Fibroblast of lung (primary cell): ENCODE measurements around the gene MGST2. TPM values are rescaled to one million over a fixed set of nuclear protein-coding genes. Genes with fewer than 3 reads are reported as not detected.

Experiments
- DNase-seq, 2 donors: peaks; one replicate each; pipeline versions ENCODE4 v3.0.0 to v3.0.0-alpha.2; 2010; ENCODE audit warnings: low read depth in 2 of 2
- H2AFZ ChIP-seq: 2 replicates; pipeline ENCODE4 v1.5.1; 2012; ENCODE audit warnings: low read length, control low read depth, inconsistent platforms
- H3K27ac ChIP-seq: 2 replicates; pipeline ENCODE4 v1.5.1; 2011; ENCODE audit warnings: low read length, control low read depth; ENCODE audit not compliant: insufficient read depth
- H3K27me3 ChIP-seq: 2 replicates; pipeline ENCODE4 v1.5.1; 2011; ENCODE audit warnings: mild to moderate bottlenecking, low read length; ENCODE audit not compliant: control insufficient read depth, insufficient read depth
- H3K36me3 ChIP-seq: 2 replicates; pipeline ENCODE4 v1.5.1; 2011; ENCODE audit warnings: low read length; ENCODE audit not compliant: control insufficient read depth, insufficient read depth
- H3K4me1 ChIP-seq: 2 replicates; pipeline ENCODE4 v1.5.1; 2011; ENCODE audit warnings: low read length; ENCODE audit not compliant: control insufficient read depth, insufficient read depth; ENCODE audit errors: extremely low read depth
- H3K4me2 ChIP-seq: 2 replicates; pipeline ENCODE4 v1.5.1; 2011; ENCODE audit warnings: low read length, control low read depth; ENCODE audit not compliant: insufficient read depth; ENCODE audit errors: extremely low read depth
- H3K4me3 ChIP-seq, 4 experiments: fragments of 200-600 bp in 1 of 4; sonication (generic) in 1 of 4; replicated peaks in 1 of 4; 2 replicates each; pipeline ENCODE4 v1.5.1; 2011 to 2016; ENCODE audit warnings: low read length in 4 of 4, low read depth in 3 of 4, mild to moderate bottlenecking in 3 of 4, control low read depth in 2 of 4, inconsistent platforms in 1 of 4, mixed read lengths in 1 of 4; ENCODE audit not compliant: insufficient read depth in 1 of 4; ENCODE audit errors: control extremely low read depth in 1 of 4
- H3K79me2 ChIP-seq: 2 replicates; pipeline ENCODE4 v1.5.1; 2012; ENCODE audit warnings: mild to moderate bottlenecking, low read length, inconsistent platforms; ENCODE audit not compliant: control insufficient read depth, insufficient read depth
- H3K9ac ChIP-seq: 2 replicates; pipeline ENCODE4 v1.5.1; 2011; ENCODE audit warnings: mild to moderate bottlenecking, low read length, control low read depth; ENCODE audit not compliant: insufficient read depth
- H3K9me3 ChIP-seq: 2 replicates; pipeline ENCODE4 v1.5.1; 2012; ENCODE audit warnings: low read depth, low read length; ENCODE audit not compliant: control insufficient read depth, insufficient read depth
- H4K20me1 ChIP-seq: 2 replicates; pipeline ENCODE4 v1.5.1; 2011; ENCODE audit warnings: low read length; ENCODE audit not compliant: control insufficient read depth, insufficient read depth; ENCODE audit errors: extremely low read depth
- CTCF ChIP-seq, 2 donors: IDR thresholded peaks in 1 of 2; conservative IDR thresholded peaks in 1 of 2; 1 replicate in 1 of 2; 2 replicates in 1 of 2; pipeline ENCODE4 v1.5.1; 2011 to 2012; ENCODE audit warnings: low read length in 2 of 2, control low read depth in 1 of 2, inconsistent platforms in 1 of 2, low read depth in 1 of 2, mild to moderate bottlenecking in 1 of 2
- EZH2 ChIP-seq: IDR thresholded peaks from 2 replicates; pipeline ENCODE4 v1.5.1; 2012; ENCODE audit warnings: low read length, control low read depth, mild to moderate bottlenecking; ENCODE audit errors: missing control alignments
- polyA plus RNA-seq, 2 donors: library from polyadenylated mRNA; depleted of rRNA in 1 of 2; stranded (reverse) in 1 of 2; unstranded in 1 of 2; fragments of >200 nt; gene quantifications; 2 replicates each; pipeline ENCODE4 v1.2.1, GENCODE V29; 2011 to 2012; ENCODE audit warnings: missing spikeins in 1 of 2
- total RNA-seq: library from RNA; depleted of rRNA; stranded (reverse); fragments of >200 nt; gene quantifications from 2 replicates; pipeline ENCODE4 v1.2.1, GENCODE V29; 2014

Gene MGST2
- total and polyA plus RNA-seq, 2 donors (not counting 1 experiment from before 2014, with no cell fraction given), result 5.3 to 20.1 TPM

- TF ChIP-seq EZH2 (no peak), CTCF (conservative IDR thresholded peaks at IDR 0.05 in 1 of 2, IDR thresholded peaks at IDR 0.05 in 1 of 2; ENCODE audit: low read depth in 1 of 2, low read length in 2 of 2) (no peak)
Observed at GRCh38 chr4:139685180-139685579, 19.6 kb downstream of the MGST2 start.

GRCh38 chr4:139686130-139686529 lies 20.5 kb downstream of the MGST2 start:
- H3K79me2 ChIP-seq, result no peaks in the 10 kb centered on the region
- H3K4me1 ChIP-seq, result peaks cover 2% of the 10 kb centered on the region
- H3K4me3 ChIP-seq, result no peak overlapping the region
- no peaks in the 10 kb centered on the region for H3K36me3 ChIP-seq
- no peaks in the 10 kb centered on the region for H3K9me3 ChIP-seq
- no peak for TF ChIP-seq CTCF (conservative IDR thresholded peaks at IDR 0.05 in 1 of 2, IDR thresholded peaks at IDR 0.05 in 1 of 2; ENCODE audit: low read depth in 1 of 2, low read length in 2 of 2)
- no peak for TF ChIP-seq EZH2
- H3K9ac ChIP-seq, result no peak overlapping the region
- H3K27me3 ChIP-seq, result no peaks in the 10 kb centered on the region
- no peak for DNase-seq
- no peak overlapping the region for H3K4me2 ChIP-seq
- H2AFZ ChIP-seq, result no peak overlapping the region
- no peak overlapping the region for H3K27ac ChIP-seq
- no peaks in the 10 kb centered on the region for H4K20me1 ChIP-seq

More at GRCh38 chr4:139685180-139685579, 19.6 kb downstream of the MGST2 start:
- Histone ChIP-seq H3K27ac (no peak overlapping the region), H3K9me3 (no peaks in the 10 kb centered on the region), H3K79me2 (no peaks in the 10 kb centered on the region), H3K36me3 (no peaks in the 10 kb centered on the region), H3K4me1 (peaks cover 2% of the 10 kb centered on the region), H3K4me2 (no peak overlapping the region), H3K9ac (no peak overlapping the region), H3K4me3 (no peak overlapping the region), H2AFZ (no peak overlapping the region), H4K20me1 (no peaks in the 10 kb centered on the region), H3K27me3 (no peaks in the 10 kb centered on the region)
- no peak for DNase-seq

GRCh38 chr4:139686988-139687387 lies 21.4 kb downstream of the MGST2 start:
- Histone ChIP-seq H3K9ac (no peak overlapping the region), H3K4me3 (no peak overlapping the region), H3K79me2 (no peaks in the 10 kb centered on the region), H4K20me1 (no peaks in the 10 kb centered on the region), H3K4me2 (no peak overlapping the region), H3K9me3 (no peaks in the 10 kb centered on the region), H3K27me3 (no peaks in the 10 kb centered on the region), H3K4me1 (peaks cover 2% of the 10 kb centered on the region), H3K36me3 (no peaks in the 10 kb centered on the region), H2AFZ (no peak overlapping the region), H3K27ac (no peak overlapping the region)
- DNase-seq, result no peak
- TF ChIP-seq CTCF (conservative IDR thresholded peaks at IDR 0.05 in 1 of 2, IDR thresholded peaks at IDR 0.05 in 1 of 2; ENCODE audit: low read depth in 1 of 2, low read length in 2 of 2) (no peak), EZH2 (no peak)
